ENCODE results near the gene POU6F2.

Gene POU6F2

GRCh38 chr7:39372383-39372782 lies 394.7 kb downstream of the POU6F2 start:
- no peak overlapping the region for H3K4me3 ChIP-seq (ENCODE audit: low read depth, low read length)
- H3K36me3 ChIP-seq (ENCODE audit: control insufficient read depth in 2 of 2, insufficient read depth in 1 of 2, low read length in 2 of 2): no peaks in the 10 kb centered on the region
- TF ChIP-seq ZNF623 (tag by site-specific recombination; IDR thresholded peaks at IDR 0.05) (no peak), ZNF10 (tag by site-specific recombination; IDR thresholded peaks at IDR 0.05) (peak; percentile 87)
- H3K4me1 ChIP-seq (ENCODE audit: control insufficient read depth, insufficient read depth, low read length): no peaks in the 10 kb centered on the region
- POLR2A ChIA-PET: no interaction called here
- H3K27ac ChIP-seq (ENCODE audit: extremely low read depth, low read depth, low read length): no peak overlapping the region
- CTCF ChIA-PET: no interaction called here
- H3K9me3 ChIP-seq (ENCODE audit: control insufficient read depth, insufficient read depth, low read depth, low read length): no peaks in the 10 kb centered on the region

DNA sequence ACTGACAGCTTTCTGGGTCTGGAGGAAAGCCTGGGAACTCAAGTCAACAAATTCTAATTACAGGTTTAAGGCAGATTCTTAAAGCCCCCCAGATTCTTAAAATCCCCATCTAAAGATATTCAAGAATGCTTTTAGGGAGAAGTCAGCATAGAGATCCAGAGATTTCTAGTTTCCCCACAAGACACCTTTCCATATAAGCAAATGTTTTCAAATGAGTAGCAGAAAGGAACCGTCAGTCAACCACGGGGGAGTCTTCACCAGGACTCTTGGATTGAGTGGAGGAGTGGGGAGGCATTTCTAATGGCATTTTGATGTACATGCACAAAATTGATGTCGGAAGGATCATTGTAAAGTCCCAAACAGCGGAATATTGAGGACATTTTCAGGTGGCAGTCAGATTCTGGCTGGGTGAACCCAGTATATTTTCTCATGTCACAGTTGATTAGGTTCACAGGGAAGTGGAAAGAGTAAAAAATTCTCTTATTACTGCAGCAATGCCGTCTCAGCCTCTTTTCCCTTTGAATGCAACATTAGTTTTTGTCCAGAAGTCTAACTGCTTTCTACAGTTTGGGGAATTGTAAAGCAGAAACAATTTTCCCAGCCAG lies 396.8 kb downstream of the POU6F2 start:
- no peaks in the 10 kb centered on the region for H3K4me1 ChIP-seq (ENCODE audit: control insufficient read depth, insufficient read depth, low read length)
- POLR2A ChIA-PET: no interaction called here
- H3K36me3 ChIP-seq (ENCODE audit: control insufficient read depth in 2 of 2, insufficient read depth in 1 of 2, low read length in 2 of 2): no peaks in the 10 kb centered on the region
- CTCF ChIA-PET: interaction anchor here (1.7 kb wide), 1 partner anchor 12 kb away, joined by 3 read pairs; no protein-coding TSS in a partner anchor
- no peaks in the 10 kb centered on the region for H3K9me3 ChIP-seq (ENCODE audit: control insufficient read depth, insufficient read depth, low read depth, low read length)
- H3K4me3 ChIP-seq (ENCODE audit: low read depth, low read length): no peak overlapping the region
- no peak overlapping the region for H3K27ac ChIP-seq (ENCODE audit: extremely low read depth, low read depth, low read length)
- no peak for TF ChIP-seq ZNF121 (tag by site-specific recombination; IDR thresholded peaks at IDR 0.05)
- no peak for TF ChIP-seq ZNF10 (tag by site-specific recombination; IDR thresholded peaks at IDR 0.05)
- no peak for TF ChIP-seq ZNF670 (tag by site-specific recombination; IDR thresholded peaks at IDR 0.05; ENCODE audit: low read depth)
- TF ChIP-seq ZNF2 (tag by site-specific recombination; IDR thresholded peaks at IDR 0.05): no peak
- TF ChIP-seq, protein P1, sequence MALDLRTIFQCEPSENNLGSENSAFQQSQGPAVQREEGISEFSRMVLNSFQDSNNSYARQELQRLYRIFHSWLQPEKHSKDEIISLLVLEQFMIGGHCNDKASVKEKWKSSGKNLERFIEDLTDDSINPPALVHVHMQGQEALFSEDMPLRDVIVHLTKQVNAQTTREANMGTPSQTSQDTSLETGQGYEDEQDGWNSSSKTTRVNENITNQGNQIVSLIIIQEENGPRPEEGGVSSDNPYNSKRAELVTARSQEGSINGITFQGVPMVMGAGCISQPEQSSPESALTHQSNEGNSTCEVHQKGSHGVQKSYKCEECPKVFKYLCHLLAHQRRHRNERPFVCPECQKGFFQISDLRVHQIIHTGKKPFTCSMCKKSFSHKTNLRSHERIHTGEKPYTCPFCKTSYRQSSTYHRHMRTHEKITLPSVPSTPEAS (tag by site-specific recombination; IDR thresholded peaks at IDR 0.05): no peak
- TF ChIP-seq KLF1 (tag by site-specific recombination; IDR thresholded peaks at IDR 0.05): no peak
- TF ChIP-seq ZNF341 (tag by site-specific recombination; IDR thresholded peaks at IDR 0.05; ENCODE audit: low read depth): no peak
- TF ChIP-seq, protein P2, sequence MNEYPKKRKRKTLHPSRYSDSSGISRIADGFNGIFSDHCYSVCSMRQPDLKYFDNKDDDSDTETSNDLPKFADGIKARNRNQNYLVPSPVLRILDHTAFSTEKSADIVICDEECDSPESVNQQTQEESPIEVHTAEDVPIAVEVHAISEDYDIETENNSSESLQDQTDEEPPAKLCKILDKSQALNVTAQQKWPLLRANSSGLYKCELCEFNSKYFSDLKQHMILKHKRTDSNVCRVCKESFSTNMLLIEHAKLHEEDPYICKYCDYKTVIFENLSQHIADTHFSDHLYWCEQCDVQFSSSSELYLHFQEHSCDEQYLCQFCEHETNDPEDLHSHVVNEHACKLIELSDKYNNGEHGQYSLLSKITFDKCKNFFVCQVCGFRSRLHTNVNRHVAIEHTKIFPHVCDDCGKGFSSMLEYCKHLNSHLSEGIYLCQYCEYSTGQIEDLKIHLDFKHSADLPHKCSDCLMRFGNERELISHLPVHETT (tag by site-specific recombination; IDR thresholded peaks at IDR 0.05): no peak
- TF ChIP-seq, protein P3, sequence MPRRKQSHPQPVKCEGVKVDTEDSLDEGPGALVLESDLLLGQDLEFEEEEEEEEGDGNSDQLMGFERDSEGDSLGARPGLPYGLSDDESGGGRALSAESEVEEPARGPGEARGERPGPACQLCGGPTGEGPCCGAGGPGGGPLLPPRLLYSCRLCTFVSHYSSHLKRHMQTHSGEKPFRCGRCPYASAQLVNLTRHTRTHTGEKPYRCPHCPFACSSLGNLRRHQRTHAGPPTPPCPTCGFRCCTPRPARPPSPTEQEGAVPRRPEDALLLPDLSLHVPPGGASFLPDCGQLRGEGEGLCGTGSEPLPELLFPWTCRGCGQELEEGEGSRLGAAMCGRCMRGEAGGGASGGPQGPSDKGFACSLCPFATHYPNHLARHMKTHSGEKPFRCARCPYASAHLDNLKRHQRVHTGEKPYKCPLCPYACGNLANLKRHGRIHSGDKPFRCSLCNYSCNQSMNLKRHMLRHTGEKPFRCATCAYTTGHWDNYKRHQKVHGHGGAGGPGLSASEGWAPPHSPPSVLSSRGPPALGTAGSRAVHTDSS (tag by site-specific recombination; IDR thresholded peaks at IDR 0.05): no peak
- TF ChIP-seq ZNF610 (tag by site-specific recombination; IDR thresholded peaks at IDR 0.05; ENCODE audit: borderline replicate concordance): no peak
- TF ChIP-seq ZSCAN5A (tag by site-specific recombination; IDR thresholded peaks at IDR 0.05): no peak
- TF ChIP-seq SCRT2 (tag by site-specific recombination; IDR thresholded peaks at IDR 0.05): no peak
- no peak for TF ChIP-seq SP3 (tag by site-specific recombination; IDR thresholded peaks at IDR 0.05)
- no peak for TF ChIP-seq IKZF3 (tag by site-specific recombination; IDR thresholded peaks at IDR 0.05)
- no peak for TF ChIP-seq SCRT1 (tag by site-specific recombination; IDR thresholded peaks at IDR 0.05; ENCODE audit: borderline replicate concordance)
- TF ChIP-seq ZNF416 (tag by site-specific recombination; IDR thresholded peaks at IDR 0.05): no peak
- no peak for TF ChIP-seq HIC1 (tag by site-specific recombination; IDR thresholded peaks at IDR 0.05)
- TF ChIP-seq, protein P4, sequence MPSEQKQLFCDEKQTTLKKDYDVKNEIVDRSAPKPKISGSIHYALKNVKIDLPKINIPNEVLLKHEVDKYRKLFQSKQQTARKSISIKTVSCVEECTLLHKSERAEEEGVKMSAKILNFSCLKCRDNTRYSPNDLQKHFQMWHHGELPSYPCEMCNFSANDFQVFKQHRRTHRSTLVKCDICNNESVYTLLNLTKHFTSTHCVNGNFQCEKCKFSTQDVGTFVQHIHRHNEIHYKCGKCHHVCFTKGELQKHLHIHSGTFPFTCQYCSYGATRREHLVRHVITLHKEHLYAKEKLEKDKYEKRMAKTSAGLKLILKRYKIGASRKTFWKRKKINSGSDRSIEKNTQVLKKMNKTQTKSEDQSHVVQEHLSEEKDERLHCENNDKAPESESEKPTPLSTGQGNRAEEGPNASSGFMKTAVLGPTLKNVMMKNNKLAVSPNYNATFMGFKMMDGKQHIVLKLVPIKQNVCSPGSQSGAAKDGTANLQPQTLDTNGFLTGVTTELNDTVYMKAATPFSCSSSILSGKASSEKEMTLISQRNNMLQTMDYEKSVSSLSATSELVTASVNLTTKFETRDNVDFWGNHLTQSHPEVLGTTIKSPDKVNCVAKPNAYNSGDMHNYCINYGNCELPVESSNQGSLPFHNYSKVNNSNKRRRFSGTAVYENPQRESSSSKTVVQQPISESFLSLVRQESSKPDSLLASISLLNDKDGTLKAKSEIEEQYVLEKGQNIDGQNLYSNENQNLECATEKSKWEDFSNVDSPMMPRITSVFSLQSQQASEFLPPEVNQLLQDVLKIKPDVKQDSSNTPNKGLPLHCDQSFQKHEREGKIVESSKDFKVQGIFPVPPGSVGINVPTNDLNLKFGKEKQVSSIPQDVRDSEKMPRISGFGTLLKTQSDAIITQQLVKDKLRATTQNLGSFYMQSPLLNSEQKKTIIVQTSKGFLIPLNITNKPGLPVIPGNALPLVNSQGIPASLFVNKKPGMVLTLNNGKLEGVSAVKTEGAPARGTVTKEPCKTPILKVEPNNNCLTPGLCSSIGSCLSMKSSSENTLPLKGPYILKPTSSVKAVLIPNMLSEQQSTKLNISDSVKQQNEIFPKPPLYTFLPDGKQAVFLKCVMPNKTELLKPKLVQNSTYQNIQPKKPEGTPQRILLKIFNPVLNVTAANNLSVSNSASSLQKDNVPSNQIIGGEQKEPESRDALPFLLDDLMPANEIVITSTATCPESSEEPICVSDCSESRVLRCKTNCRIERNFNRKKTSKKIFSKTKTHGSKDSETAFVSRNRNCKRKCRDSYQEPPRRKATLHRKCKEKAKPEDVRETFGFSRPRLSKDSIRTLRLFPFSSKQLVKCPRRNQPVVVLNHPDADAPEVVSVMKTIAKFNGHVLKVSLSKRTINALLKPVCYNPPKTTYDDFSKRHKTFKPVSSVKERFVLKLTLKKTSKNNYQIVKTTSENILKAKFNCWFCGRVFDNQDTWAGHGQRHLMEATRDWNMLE (tag by site-specific recombination; conservative IDR thresholded peaks at IDR 0.05; ENCODE audit: low read depth): no peak

All from HEK293 (cell line).